ENCODE results near the gene JMJD1C.

The JMJD1C gene

GRCh38 chr10:63481815-63482421 is 16.1 kb upstream of the JMJD1C start:
- in situ Hi-C loops (cut with MboI; ENCODE audit: low sequenced_read_pairs, unreplicated experiment): no loop called here
- DNase-seq (ENCODE audit: low spot score): no peak
- no peak for TF ChIP-seq CTCF (IDR thresholded peaks at IDR 0.05; ENCODE audit: borderline replicate concordance, control extremely low read depth, extremely low read depth, insufficient read depth, missing control alignments)

GRCh38 chr10:63480237-63480636 is 14.5 kb upstream of the JMJD1C start:
- no peak for DNase-seq (ENCODE audit: low spot score)
- no peak for TF ChIP-seq CTCF (IDR thresholded peaks at IDR 0.05; ENCODE audit: borderline replicate concordance, control extremely low read depth, extremely low read depth, insufficient read depth, missing control alignments)
- in situ Hi-C loops (cut with MboI; ENCODE audit: low sequenced_read_pairs, unreplicated experiment): no loop called here

- in situ Hi-C loops (cut with MboI; ENCODE audit: low sequenced_read_pairs, unreplicated experiment): no loop called here
These were observed 12.8 kb upstream of the JMJD1C start for GRCh38 chr10:63478564-63478963.

GRCh38 chr10:63477927-63478326 is 12.2 kb upstream of the JMJD1C start:
- in situ Hi-C loops (cut with MboI; ENCODE audit: low sequenced_read_pairs, unreplicated experiment): no loop called here
- TF ChIP-seq CTCF (IDR thresholded peaks at IDR 0.05; ENCODE audit: borderline replicate concordance, control extremely low read depth, extremely low read depth, insufficient read depth, missing control alignments): no peak
- DNase-seq (ENCODE audit: low spot score): no peak

More at GRCh38 chr10:63478564-63478963, 12.8 kb upstream of the JMJD1C start:
- DNase-seq (ENCODE audit: low spot score): no peak
- no peak for TF ChIP-seq CTCF (IDR thresholded peaks at IDR 0.05; ENCODE audit: borderline replicate concordance, control extremely low read depth, extremely low read depth, insufficient read depth, missing control alignments)

- TF ChIP-seq CTCF (IDR thresholded peaks at IDR 0.05; ENCODE audit: borderline replicate concordance, control extremely low read depth, extremely low read depth, insufficient read depth, missing control alignments): no peak
- no peak for DNase-seq (ENCODE audit: low spot score)
- in situ Hi-C loops (cut with MboI; ENCODE audit: low sequenced_read_pairs, unreplicated experiment): no loop called here
These were observed 8.7 kb upstream of the JMJD1C start for GRCh38 chr10:63474488-63474887.

GRCh38 chr10:63470928-63471327 is 5.2 kb upstream of the JMJD1C start:
- DNase-seq (ENCODE audit: low spot score): no peak
- in situ Hi-C loops (cut with MboI; ENCODE audit: low sequenced_read_pairs, unreplicated experiment): no loop called here
- TF ChIP-seq CTCF (IDR thresholded peaks at IDR 0.05; ENCODE audit: borderline replicate concordance, control extremely low read depth, extremely low read depth, insufficient read depth, missing control alignments): no peak

Measured in GM13976 (cell line).